Measurements from ENCODE around the gene AMIGO1. TPM values are rescaled to one million over a fixed set of nuclear protein-coding genes. Genes with fewer than 3 reads are reported as not detected.

Gene AMIGO1
- total RNA-seq, 4 donors from 2014 or later: 0.45 to 2.7 (median 1.8) TPM

DNA sequence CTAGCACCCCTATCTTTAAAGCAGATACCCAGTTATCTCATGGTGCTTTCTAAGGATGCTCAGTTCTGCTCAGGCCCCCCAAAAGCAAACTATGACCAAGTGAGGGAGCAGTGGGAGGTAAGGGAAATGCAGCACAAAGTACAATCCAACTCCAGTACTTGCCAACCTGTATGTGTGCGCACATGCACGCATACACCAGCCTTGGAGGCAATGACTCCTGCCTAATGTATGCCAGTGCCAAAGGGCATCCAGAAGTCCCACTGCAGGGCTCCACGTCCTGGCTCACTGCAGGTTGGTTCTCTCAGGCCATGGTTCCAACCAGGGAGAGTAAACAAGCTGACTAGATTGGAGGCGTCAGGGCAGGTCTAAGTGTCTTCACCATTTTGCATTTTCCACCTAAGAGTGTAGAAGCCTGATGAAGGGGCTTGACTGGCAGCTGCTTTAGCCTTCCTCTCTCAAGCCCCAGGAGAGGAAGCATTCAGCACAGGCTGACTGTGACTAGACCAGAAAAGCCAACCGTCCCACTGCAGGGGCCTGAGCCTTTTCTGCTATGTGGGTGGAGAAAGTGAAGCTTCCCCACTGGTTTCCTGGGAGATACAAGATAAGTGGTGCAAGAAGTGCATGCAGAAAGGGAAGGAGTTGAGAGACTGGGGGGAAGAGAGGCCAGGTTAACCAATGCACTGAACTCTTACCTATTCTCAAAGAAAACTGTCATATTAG, 7.7 kb downstream of the AMIGO1 start:
- H3K4me1 ChIP-seq: peaks cover 25 to 61% (median 35%) of the 10 kb centered on the region in 3 donors
- no peak overlapping the region for H3K4me3 ChIP-seq
- no peaks in the 10 kb centered on the region for H3K9me3 ChIP-seq
- DNase-seq: no peak
- H3K27me3 ChIP-seq: no peaks in the 10 kb centered on the region
- intact Hi-C loops (cut with DNase I): no loop called here
- 38 to 43% methylated on average over 5 of the region's 5 CpGs for WGBS, 2 donors
- H3K27ac ChIP-seq: peak overlapping the region in 3 of 4 donors; percentile 5 to 38 (median 7)
- peaks cover 0 to 39% (median 3%) of the 10 kb centered on the region in 3 donors for H3K36me3 ChIP-seq
- TF ChIP-seq POLR2A (IDR thresholded peaks at IDR 0.05): no peak
- TF ChIP-seq, protein P1, sequence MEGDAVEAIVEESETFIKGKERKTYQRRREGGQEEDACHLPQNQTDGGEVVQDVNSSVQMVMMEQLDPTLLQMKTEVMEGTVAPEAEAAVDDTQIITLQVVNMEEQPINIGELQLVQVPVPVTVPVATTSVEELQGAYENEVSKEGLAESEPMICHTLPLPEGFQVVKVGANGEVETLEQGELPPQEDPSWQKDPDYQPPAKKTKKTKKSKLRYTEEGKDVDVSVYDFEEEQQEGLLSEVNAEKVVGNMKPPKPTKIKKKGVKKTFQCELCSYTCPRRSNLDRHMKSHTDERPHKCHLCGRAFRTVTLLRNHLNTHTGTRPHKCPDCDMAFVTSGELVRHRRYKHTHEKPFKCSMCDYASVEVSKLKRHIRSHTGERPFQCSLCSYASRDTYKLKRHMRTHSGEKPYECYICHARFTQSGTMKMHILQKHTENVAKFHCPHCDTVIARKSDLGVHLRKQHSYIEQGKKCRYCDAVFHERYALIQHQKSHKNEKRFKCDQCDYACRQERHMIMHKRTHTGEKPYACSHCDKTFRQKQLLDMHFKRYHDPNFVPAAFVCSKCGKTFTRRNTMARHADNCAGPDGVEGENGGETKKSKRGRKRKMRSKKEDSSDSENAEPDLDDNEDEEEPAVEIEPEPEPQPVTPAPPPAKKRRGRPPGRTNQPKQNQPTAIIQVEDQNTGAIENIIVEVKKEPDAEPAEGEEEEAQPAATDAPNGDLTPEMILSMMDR (IDR thresholded peaks at IDR 0.05): no peak

DNA sequence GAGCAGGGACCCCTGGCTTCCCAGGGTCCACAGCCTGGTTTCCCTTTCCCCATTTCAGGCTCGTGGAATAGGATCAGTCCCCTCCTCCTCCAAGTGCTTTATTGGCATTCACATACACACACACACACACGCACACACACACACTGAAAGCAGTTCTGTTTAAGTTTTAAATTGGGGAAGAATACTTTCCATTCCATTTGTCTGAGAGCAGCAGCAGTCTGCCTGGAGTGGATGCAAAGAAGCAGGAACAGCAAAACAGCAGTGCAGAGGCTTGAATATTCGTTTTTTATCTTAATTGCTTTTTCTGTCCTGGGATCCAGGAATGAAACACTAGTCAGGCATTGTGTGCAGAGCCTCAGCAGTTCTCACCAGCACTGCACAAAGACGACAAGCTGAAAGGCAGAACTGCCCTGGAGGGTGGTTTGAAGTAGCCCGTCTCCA, 8.6 kb downstream of the AMIGO1 start:
- Histone ChIP-seq H3K4me3 (no peak overlapping the region), H3K4me1 (peaks cover 25 to 65% (median 35%) of the 10 kb centered on the region in 3 donors), H3K9me3 (no peaks in the 10 kb centered on the region), H3K27me3 (no peaks in the 10 kb centered on the region), H3K36me3 (peaks cover 0 to 47% (median 5%) of the 10 kb centered on the region in 3 donors), H3K27ac (peak overlapping the region in 3 of 4 donors; percentile 5 to 84 (median 7))
- no peak for TF ChIP-seq POLR2A (IDR thresholded peaks at IDR 0.05)
- TF ChIP-seq, protein P1 (IDR thresholded peaks at IDR 0.05): no peak
- 35 to 44% methylated on average over 5 of the region's 5 CpGs for WGBS, 2 donors
- DNase-seq: no peak
- intact Hi-C loops (cut with DNase I): no loop called here

DNA sequence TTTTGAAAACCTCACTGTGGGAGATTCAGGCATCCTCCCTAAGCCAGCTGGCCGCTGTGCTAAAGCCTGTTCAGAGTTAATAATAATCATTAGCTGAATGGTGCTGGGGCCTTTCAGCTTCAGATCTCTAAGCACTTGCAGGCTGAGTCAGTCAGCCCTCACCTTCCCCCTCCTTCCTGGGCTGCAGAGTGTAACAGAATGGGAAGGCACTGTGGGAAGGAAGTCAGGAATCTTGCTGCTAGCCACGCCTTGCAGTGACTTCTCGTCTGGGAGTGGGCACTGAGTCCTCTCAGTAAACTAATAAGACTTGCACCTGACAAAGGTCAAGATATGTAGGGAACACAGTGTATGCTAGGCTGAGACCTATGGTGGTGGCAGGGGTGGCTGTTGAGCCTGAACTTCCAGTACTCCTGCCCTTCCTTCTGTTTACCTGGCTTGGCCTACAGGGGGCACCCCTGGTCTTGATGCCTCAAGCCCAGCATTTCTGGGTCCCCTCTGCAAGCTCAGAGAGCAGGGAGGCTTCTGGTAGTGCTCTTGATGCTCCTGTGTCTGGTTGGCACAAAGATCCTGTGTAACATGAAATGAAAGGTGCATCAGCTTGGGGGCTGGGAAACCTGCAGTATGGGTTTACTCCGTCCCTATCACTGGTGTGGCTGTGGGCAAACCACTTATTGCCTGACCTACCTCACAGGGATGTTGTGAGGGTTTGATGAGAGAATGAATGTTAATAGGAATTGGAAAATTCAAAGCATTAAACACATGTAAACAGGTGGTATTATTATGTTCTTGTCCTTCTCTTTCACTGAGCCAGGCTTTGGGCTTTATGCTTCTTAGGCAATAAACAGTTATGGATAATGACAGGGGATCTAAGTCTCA, 9.6 kb downstream of the AMIGO1 start:
- DNase-seq: no peak
- 42 to 48% methylated on average over 3 of the region's 4 CpGs for WGBS, 2 donors

DNA sequence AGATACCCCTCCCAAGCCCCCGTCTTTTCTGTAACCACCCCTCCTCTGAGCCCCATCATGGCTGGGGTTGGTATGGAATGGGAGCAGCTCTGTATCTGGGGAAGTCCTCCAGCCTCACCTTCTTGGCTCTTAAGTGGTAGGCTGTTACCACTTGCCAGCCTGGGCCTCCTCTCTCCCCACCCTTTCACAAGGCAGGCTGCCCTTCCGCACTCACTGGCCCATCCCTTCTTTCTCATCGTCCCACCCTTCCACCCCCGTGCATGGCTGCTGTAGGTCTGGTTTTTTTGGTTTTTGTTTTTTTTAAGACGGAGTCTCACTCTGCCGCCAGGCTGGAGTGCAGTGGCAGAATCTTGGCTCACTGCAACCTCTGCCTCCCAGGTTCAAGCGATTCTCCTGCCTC, 10.4 kb downstream of the AMIGO1 start:
- no peak for DNase-seq
- Histone ChIP-seq H3K36me3 (peaks cover 0 to 52% (median 5%) of the 10 kb centered on the region in 3 donors), H3K4me3 (no peak overlapping the region), H3K27me3 (no peaks in the 10 kb centered on the region), H3K27ac (peak overlapping the region; percentile 48 to 84 (median 71)), H3K4me1 (peaks cover 34 to 80% (median 42%) of the 10 kb centered on the region in 3 donors), H3K9me3 (no peaks in the 10 kb centered on the region)
- TF ChIP-seq, protein P1 (IDR thresholded peaks at IDR 0.05): no peak
- TF ChIP-seq POLR2A (IDR thresholded peaks at IDR 0.05): no peak
- intact Hi-C loops (cut with DNase I): no loop called here
- WGBS, 2 donors: 32 to 68% methylated on average over 6 to 7 of the region's 7 CpGs

More for the DNA sequence above, 9.6 kb downstream of the AMIGO1 start:
- intact Hi-C loops (cut with DNase I): no loop called here
- no peaks in the 10 kb centered on the region for H3K27me3 ChIP-seq
- peak overlapping the region; percentile 48 to 84 (median 71) for H3K27ac ChIP-seq
- no peaks in the 10 kb centered on the region for H3K9me3 ChIP-seq
- H3K36me3 ChIP-seq: peaks cover 0 to 52% (median 5%) of the 10 kb centered on the region in 3 donors
- H3K4me3 ChIP-seq: no peak overlapping the region
- no peak for TF ChIP-seq POLR2A (IDR thresholded peaks at IDR 0.05)
- TF ChIP-seq, protein P1 (IDR thresholded peaks at IDR 0.05): peak in 5 of 6 experiments; percentile 31 to 64 (median 37)
- peaks cover 27 to 76% (median 39%) of the 10 kb centered on the region in 3 donors for H3K4me1 ChIP-seq

Measured in esophagus squamous epithelium (tissue), 5 donors.